Prostate gland (tissue), 2 donors: Measurements from ENCODE around the gene CXCR4. TPM values are rescaled to one million over a fixed set of nuclear protein-coding genes. Genes with fewer than 3 reads are reported as not detected.
"Not testable (repeated sequence)": the region's sequence is repeated elsewhere in the genome, so short reads cannot be mapped to it uniquely, and the experiment has no call there.

Experiments
- DNase-seq: peaks from one replicate; pipeline ENCODE4 v3.0.0-alpha.2; 2019; ENCODE audit warnings: low spot score
- H3K27ac ChIP-seq, 2 donors: fragments of 200-600 bp; sonication (generic); 2 replicates each; pipeline ENCODE4 v1.5.1; 2017 to 2019
- H3K27me3 ChIP-seq: fragments of 200-600 bp; sonication (generic); replicated peaks from 2 replicates; pipeline ENCODE4 v1.5.1; 2019; ENCODE audit not compliant: insufficient read depth
- H3K36me3 ChIP-seq, 2 donors: fragments of 200-600 bp; sonication (generic); 1 replicate in 1 of 2; 2 replicates in 1 of 2; pipeline versions ENCODE4 v1.5.1 to v1.8.1; 2017 to 2019
- H3K4me1 ChIP-seq: fragments of 200-600 bp; sonication (generic); replicated peaks from 2 replicates; pipeline ENCODE4 v1.5.1; 2019
- H3K4me3 ChIP-seq, 2 donors: fragments of 200-600 bp; sonication (generic); 2 replicates each; pipeline ENCODE4 v1.5.1; 2017 to 2019
- H3K9me3 ChIP-seq: fragments of 200-600 bp; sonication (generic); 2 replicates; pipeline ENCODE4 v1.5.1; 2017
- POLR2A ChIP-seq: fragments of 450-650 bp; IDR thresholded peaks from one replicate; pipeline ENCODE4 v1.6.1; 2016; ENCODE audit warnings: antibody characterized with exemption, mild to moderate bottlenecking
- POLR2AphosphoS5 ChIP-seq: sonication (generic); formaldehyde crosslinking; IDR thresholded peaks from one replicate; pipeline ENCODE4 v1.6.1; 2017; ENCODE audit warnings: antibody characterized with exemption
- WGBS: methylation state at CpG from one replicate; pipeline ENCODE4 v1.1.5; 2018; 5-methylcytosine and 5-hydroxymethylcytosine counted together
- intact Hi-C: fragments of 100-400 bp; cut with DNase I; formaldehyde crosslinking; loops from one replicate; pipeline ENCODE4 v1.14.2; 2022
- total RNA-seq, 2 donors: library from RNA; depleted of rRNA; stranded (reverse); fragments of >200 nt; gene quantifications; one replicate each; pipeline ENCODE4 v1.1.0, GENCODE V29; 2016
- TF ChIP-seq, protein P1 (sequence below), 4 experiments: fragments of 200-600 bp in 2 of 4; fragments of 450-650 bp in 2 of 4; sonication (generic) in 2 of 4; IDR thresholded peaks; 1 replicate in 3 of 4; 2 replicates in 1 of 4; pipeline ENCODE4 v1.5.1; 2016 to 2019; ENCODE audit warnings: antibody characterized with exemption in 4 of 4, mild to moderate bottlenecking in 2 of 4, moderate library complexity in 2 of 4

Gene CXCR4
- total RNA-seq, 2 donors from 2014 or later: 20.9 to 27.2 TPM

DNA sequence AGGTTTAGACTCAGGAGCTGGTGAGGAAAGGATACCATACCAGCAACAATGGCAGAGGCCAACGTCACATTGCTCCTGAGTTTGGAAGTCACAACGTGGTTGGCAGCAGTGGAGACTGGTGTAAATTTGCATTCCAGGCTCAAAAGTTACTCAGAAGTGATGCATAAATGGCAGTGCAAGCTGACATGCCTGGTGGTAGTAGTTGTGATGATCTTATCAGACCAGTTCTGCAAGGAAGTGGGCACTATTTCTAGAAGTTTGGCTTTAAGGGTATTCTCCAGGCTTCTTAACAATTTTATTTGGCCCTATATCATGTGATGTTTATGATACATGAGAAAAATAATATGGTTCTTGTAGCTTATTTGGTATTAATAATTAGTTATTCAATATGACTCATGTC lies 37.8 kb downstream of the CXCR4 start:
- Histone ChIP-seq H3K4me3 (no peak overlapping the region), H3K4me1 (no peaks in the 10 kb centered on the region), H3K27ac (no peak overlapping the region), H3K27me3 (no peaks in the 10 kb centered on the region), H3K36me3 (no peaks in the 10 kb centered on the region), H3K9me3 (no peaks in the 10 kb centered on the region)
- intact Hi-C loops: no loop called here
- WGBS: 73% methylated on average over 2 of the region's 2 CpGs
- TF ChIP-seq POLR2A (no peak), POLR2AphosphoS5 (no peak)
- TF ChIP-seq, protein P1, sequence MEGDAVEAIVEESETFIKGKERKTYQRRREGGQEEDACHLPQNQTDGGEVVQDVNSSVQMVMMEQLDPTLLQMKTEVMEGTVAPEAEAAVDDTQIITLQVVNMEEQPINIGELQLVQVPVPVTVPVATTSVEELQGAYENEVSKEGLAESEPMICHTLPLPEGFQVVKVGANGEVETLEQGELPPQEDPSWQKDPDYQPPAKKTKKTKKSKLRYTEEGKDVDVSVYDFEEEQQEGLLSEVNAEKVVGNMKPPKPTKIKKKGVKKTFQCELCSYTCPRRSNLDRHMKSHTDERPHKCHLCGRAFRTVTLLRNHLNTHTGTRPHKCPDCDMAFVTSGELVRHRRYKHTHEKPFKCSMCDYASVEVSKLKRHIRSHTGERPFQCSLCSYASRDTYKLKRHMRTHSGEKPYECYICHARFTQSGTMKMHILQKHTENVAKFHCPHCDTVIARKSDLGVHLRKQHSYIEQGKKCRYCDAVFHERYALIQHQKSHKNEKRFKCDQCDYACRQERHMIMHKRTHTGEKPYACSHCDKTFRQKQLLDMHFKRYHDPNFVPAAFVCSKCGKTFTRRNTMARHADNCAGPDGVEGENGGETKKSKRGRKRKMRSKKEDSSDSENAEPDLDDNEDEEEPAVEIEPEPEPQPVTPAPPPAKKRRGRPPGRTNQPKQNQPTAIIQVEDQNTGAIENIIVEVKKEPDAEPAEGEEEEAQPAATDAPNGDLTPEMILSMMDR (IDR thresholded peaks at IDR 0.05): no peak
- no peak for DNase-seq

DNA sequence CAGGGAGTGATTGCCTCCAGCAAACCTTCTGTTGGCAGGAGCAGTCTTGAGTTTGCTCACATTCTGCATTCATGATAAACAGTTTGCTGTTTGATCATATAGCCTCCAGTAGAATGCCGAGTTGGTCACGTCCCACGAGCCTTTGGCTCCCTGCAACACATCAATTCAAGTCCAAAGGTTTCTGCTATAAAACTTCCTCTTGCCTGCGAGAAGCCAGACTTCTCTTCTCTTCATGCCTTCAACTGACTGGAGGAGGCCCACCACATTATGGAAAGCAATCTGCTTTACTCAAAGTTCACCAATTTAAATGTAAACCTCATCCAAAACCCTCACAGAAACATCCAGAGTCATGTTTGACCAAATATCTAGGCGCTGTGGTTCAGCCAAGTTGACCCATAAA lies 40.8 kb downstream of the CXCR4 start:
- Histone ChIP-seq H3K4me3 (no peak overlapping the region), H3K4me1 (no peaks in the 10 kb centered on the region), H3K27me3 (no peaks in the 10 kb centered on the region), H3K9me3 (no peaks in the 10 kb centered on the region), H3K36me3 (no peaks in the 10 kb centered on the region), H3K27ac (no peak overlapping the region)
- TF ChIP-seq POLR2A (no peak), POLR2AphosphoS5 (no peak)
- TF ChIP-seq, protein P1 (IDR thresholded peaks at IDR 0.05): no peak
- 78% methylated on average over 5 of the region's 5 CpGs for WGBS
- no peak for DNase-seq
- intact Hi-C loops: no loop called here

DNA sequence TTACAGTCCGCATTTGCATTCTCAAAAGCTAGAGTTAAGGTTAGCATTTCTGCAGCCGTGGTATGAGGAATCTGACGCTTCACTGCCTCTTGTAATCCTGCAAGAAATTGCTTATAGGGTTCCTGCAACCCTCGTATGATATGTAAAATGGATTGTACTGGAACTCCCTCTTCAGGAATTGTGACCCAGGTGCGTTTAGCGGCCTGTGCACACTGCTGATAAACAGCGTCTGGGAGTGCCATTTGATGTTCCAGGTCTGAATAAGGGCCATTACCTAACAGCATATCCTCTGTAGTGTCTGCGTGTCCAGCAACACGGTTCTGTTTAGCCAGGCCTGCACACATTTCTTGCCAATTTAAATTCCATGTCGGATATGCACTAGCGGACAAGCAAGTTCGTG lies 42.5 kb downstream of the CXCR4 start:
- Histone ChIP-seq H3K36me3 (no peaks in the 10 kb centered on the region), H3K27ac (no peak overlapping the region), H3K4me3 (no peak overlapping the region), H3K27me3 (no peaks in the 10 kb centered on the region), H3K4me1 (no peaks in the 10 kb centered on the region), H3K9me3 (no peaks in the 10 kb centered on the region)
- no peak for TF ChIP-seq POLR2AphosphoS5
- no peak for TF ChIP-seq POLR2A
- intact Hi-C loops: no loop called here
- 48% methylated on average over 12 of the region's 12 CpGs for WGBS
- no peak for DNase-seq

DNA sequence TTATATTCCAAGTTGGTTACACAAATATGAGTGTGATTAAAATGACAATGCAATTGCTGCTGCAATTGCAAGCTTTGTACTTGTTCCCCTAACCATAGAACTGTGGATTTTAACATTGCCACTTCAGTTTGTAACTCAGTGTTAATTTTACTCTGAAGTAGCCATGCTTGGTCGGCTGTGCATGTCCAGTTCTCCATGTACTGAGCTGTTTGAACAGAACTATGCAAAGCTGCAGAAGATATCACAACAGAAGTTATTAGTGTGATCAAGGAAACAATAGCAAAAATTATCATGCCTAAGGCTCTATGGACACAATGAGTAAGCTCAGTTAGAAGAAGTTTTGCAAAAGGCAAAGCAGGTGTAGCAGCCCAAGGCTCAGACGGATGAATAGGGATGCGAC lies 45.3 kb downstream of the CXCR4 start:
- intact Hi-C loops: no loop called here
- WGBS: 60% methylated on average over 3 of the region's 3 CpGs
- DNase-seq: no peak

DNA sequence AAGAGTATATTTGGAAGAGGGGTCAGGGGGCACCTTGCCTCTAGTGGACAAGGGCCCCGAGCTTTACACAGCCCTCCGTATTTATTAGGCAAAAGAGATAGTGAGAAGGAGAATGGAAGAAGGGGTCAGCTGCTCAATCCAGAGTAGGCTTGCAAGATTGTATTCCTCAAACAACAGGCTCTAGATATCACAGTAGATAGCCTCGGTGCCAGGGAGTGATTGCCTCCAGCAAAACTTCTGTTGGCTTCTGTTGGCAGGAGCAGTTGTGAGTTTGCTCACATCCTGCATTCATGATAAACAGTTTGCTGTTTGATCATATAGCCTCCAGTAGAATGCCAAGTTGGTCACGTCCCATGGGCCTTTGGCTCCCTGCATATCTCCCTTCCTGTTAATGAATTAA lies 46.1 kb downstream of the CXCR4 start:
- 87% methylated on average over 4 of the region's 4 CpGs for WGBS
- H3K27me3 ChIP-seq, H3K9me3 ChIP-seq, H3K27ac ChIP-seq, H3K36me3 ChIP-seq, H3K4me3 ChIP-seq, DNase-seq, H3K4me1 ChIP-seq, intact Hi-C loops: not testable (repeated sequence)

More for the DNA sequence above, 45.3 kb downstream of the CXCR4 start:
- no peaks in the 10 kb centered on the region for H3K36me3 ChIP-seq
- no peak overlapping the region for H3K27ac ChIP-seq
- no peaks in the 10 kb centered on the region for H3K9me3 ChIP-seq
- no peaks in the 10 kb centered on the region for H3K27me3 ChIP-seq
- TF ChIP-seq, protein P1 (IDR thresholded peaks at IDR 0.05): no peak
- no peak for TF ChIP-seq POLR2A
- no peak for TF ChIP-seq POLR2AphosphoS5
- no peak overlapping the region for H3K4me3 ChIP-seq
- H3K4me1 ChIP-seq: no peaks in the 10 kb centered on the region

DNA sequence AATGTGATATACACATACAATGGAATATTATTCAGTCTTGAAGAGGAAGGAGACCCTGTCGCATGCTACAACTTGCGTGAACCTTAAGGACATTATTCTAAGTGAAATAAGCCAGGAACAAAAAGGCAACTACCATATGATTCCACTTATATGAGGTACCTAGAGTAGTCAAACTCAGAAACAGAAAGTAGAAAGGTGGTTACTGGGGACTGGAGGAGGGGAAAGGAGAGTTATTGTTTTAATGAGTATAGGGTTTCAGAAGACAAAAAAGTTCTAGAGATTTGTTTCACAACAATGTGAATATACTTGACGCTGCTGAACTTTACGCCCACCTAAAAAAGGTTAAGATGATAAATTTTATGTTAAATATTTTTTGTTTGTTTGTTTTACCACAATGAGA lies 47.0 kb downstream of the CXCR4 start:
- Histone ChIP-seq H3K4me1 (no peaks in the 10 kb centered on the region), H3K27ac (no peak overlapping the region), H3K9me3 (no peaks in the 10 kb centered on the region), H3K27me3 (no peaks in the 10 kb centered on the region), H3K36me3 (no peaks in the 10 kb centered on the region), H3K4me3 (no peak overlapping the region)
- intact Hi-C loops: no loop called here
- DNase-seq: no peak
- 96% methylated on average over 4 of the region's 4 CpGs for WGBS
- TF ChIP-seq POLR2A: no peak
- TF ChIP-seq, protein P1 (IDR thresholded peaks at IDR 0.05): no peak
- TF ChIP-seq POLR2AphosphoS5: no peak
